Liver (tissue), 9 donors: ENCODE measurements around the gene ZDBF2. TPM values are rescaled to one million over a fixed set of nuclear protein-coding genes. Genes with fewer than 3 reads are reported as not detected.

Source experiments
- DNase-seq: peaks from one replicate; pipeline ENCODE4 v3.0.0-alpha.2; 2017; ENCODE audit warnings: low spot score
- H3K27ac ChIP-seq, 2 donors: one replicate each; pipeline ENCODE4 v1.7.0; 2013; ENCODE audit warnings: inconsistent platforms in 2 of 2, low read length in 2 of 2, control low read depth in 1 of 2, low read depth in 1 of 2, mild to moderate bottlenecking in 1 of 2
- H3K27me3 ChIP-seq, 4 donors: one replicate each; pipeline versions ENCODE4 v1.6.1 to v1.7.0; 2013; ENCODE audit warnings: low read length in 3 of 4, inconsistent platforms in 1 of 4, mild to moderate bottlenecking in 1 of 4, moderate library complexity in 1 of 4; ENCODE audit not compliant: control insufficient read depth in 4 of 4, insufficient read depth in 4 of 4
- H3K36me3 ChIP-seq, 4 donors: one replicate each; pipeline versions ENCODE4 v1.6.1 to v1.7.0; 2013; ENCODE audit warnings: low read length in 3 of 4, mild to moderate bottlenecking in 3 of 4, low read depth in 1 of 4, moderate library complexity in 1 of 4; ENCODE audit not compliant: control insufficient read depth in 4 of 4, insufficient read depth in 3 of 4
- H3K4me1 ChIP-seq, 4 donors: one replicate each; pipeline versions ENCODE4 v1.6.1 to v1.7.0; 2013; ENCODE audit warnings: low read length in 3 of 4, mild to moderate bottlenecking in 3 of 4, moderate library complexity in 1 of 4; ENCODE audit not compliant: control insufficient read depth in 4 of 4, insufficient read depth in 4 of 4
- H3K4me3 ChIP-seq, 3 donors: one replicate each; pipeline versions ENCODE4 v1.6.1 to v1.7.0; 2013; ENCODE audit warnings: low read length in 3 of 3, control low read depth in 1 of 3, low read depth in 1 of 3, mild to moderate bottlenecking in 1 of 3
- H3K9ac ChIP-seq, 2 donors: one replicate each; pipeline ENCODE4 v1.7.0; 2013; ENCODE audit warnings: low read length in 2 of 2, mild to moderate bottlenecking in 2 of 2, moderate library complexity in 2 of 2, control low read depth in 1 of 2, low read depth in 1 of 2
- H3K9me3 ChIP-seq, 4 donors: one replicate each; pipeline versions ENCODE4 v1.6.1 to v1.7.0; 2013; ENCODE audit warnings: low read length in 3 of 4; ENCODE audit not compliant: control insufficient read depth in 4 of 4
- ATF3 ChIP-seq: IDR thresholded peaks from 2 replicates; pipeline ENCODE4 v1.6.1; 2016; ENCODE audit warnings: antibody characterized with exemption
- CTCF ChIP-seq: fragments of 150-350 bp; IDR thresholded peaks from 2 replicates; pipeline ENCODE4 v1.5.1; 2017; ENCODE audit warnings: improper control_type of control experiment, low read depth, low read length; ENCODE audit not compliant: missing input control
- EGR1 ChIP-seq, 2 donors: IDR thresholded peaks; 2 replicates each; pipeline ENCODE4 v1.6.1; 2016 to 2018; ENCODE audit warnings: antibody characterized with exemption in 2 of 2, low read depth in 2 of 2
- FOXA1 ChIP-seq: IDR thresholded peaks from 2 replicates; pipeline ENCODE4 v1.6.1; 2016; ENCODE audit warnings: antibody characterized with exemption
- GABPA ChIP-seq, 2 donors: IDR thresholded peaks in 1 of 2; conservative IDR thresholded peaks in 1 of 2; 2 replicates each; pipeline ENCODE4 v1.6.1; 2016; ENCODE audit warnings: antibody characterized with exemption in 2 of 2, mild to moderate bottlenecking in 1 of 2, moderate library complexity in 1 of 2
- HNF4A ChIP-seq, 2 donors: conservative IDR thresholded peaks; 2 replicates each; pipeline ENCODE4 v1.6.1; 2016; ENCODE audit warnings: antibody characterized with exemption in 2 of 2, mild to moderate bottlenecking in 2 of 2
- JUND ChIP-seq, 2 donors: IDR thresholded peaks; 2 replicates each; pipeline ENCODE4 v1.6.1; 2016; ENCODE audit warnings: antibody characterized with exemption in 2 of 2
- MAX ChIP-seq: IDR thresholded peaks from 2 replicates; pipeline ENCODE4 v1.6.1; 2016; ENCODE audit warnings: antibody characterized with exemption
- NR2F2 ChIP-seq: IDR thresholded peaks from 2 replicates; pipeline ENCODE4 v1.6.1; 2016; ENCODE audit warnings: antibody characterized with exemption
- RAD21 ChIP-seq, 2 donors: IDR thresholded peaks; 2 replicates each; pipeline ENCODE4 v1.6.1; 2016; ENCODE audit warnings: antibody characterized with exemption in 2 of 2, mild to moderate bottlenecking in 2 of 2
- REST ChIP-seq: IDR thresholded peaks from 2 replicates; pipeline ENCODE4 v1.6.1; 2016; ENCODE audit warnings: antibody characterized with exemption, mild to moderate bottlenecking
- RXRA ChIP-seq, 2 donors: IDR thresholded peaks; 2 replicates each; pipeline ENCODE4 v1.6.1; 2017 to 2018; ENCODE audit warnings: antibody characterized with exemption in 2 of 2, mild to moderate bottlenecking in 1 of 2
- TAF1 ChIP-seq: conservative IDR thresholded peaks from 2 replicates; pipeline ENCODE4 v1.6.1; 2016; ENCODE audit warnings: antibody characterized with exemption, mild to moderate bottlenecking
- YY1 ChIP-seq: IDR thresholded peaks from 2 replicates; pipeline ENCODE4 v1.6.1; 2016; ENCODE audit warnings: antibody characterized with exemption, mild to moderate bottlenecking
- WGBS: extraction: QIAGEN DNeasy Blood & Tissue Kit; methylation state at CpG from one replicate; pipeline ENCODE4 v1.1.7; 2013; 5-methylcytosine and 5-hydroxymethylcytosine counted together
- polyA plus RNA-seq, 2 donors: library from polyadenylated mRNA; stranded (reverse) in 1 of 2; unstranded in 1 of 2; fragments of 200-250 nt in 1 of 2; fragments of >200 nt in 1 of 2; fragmentation: Nextera tagmentation in 1 of 2; extraction: Ambion mirVana in 1 of 2; gene quantifications; one replicate each; pipeline versions ENCODE4 v1.2.1 to v1.2.3, GENCODE V29; 2013 to 2015
- total RNA-seq, 2 donors: library from RNA; depleted of rRNA; stranded (reverse); fragments of >200 nt; gene quantifications; one replicate each; pipeline ENCODE4 v1.2.3, GENCODE V29; 2014
- donor health status: healthy.
- donor health status: healthy.
- donor health status: healthy.
- donor health status: healthy.
- donor health status: healthy.

Gene ZDBF2
- total and polyA plus RNA-seq, 4 donors = 0.97 to 5.9 (median 1.9) TPM

- TF ChIP-seq YY1 = no peak
- TF ChIP-seq ATF3 = no peak
- no peak for TF ChIP-seq TAF1
Observed at GRCh38 chr2:206240327-206240726, 34.1 kb upstream of the ZDBF2 start (continued).

GRCh38 chr2:206241736-206242135, 32.7 kb upstream of the ZDBF2 start:
- 62% methylated on average over 4 of the region's 4 CpGs for WGBS
- Histone ChIP-seq H3K4me1 (no peaks in the 10 kb centered on the region), H3K9me3 (no peaks in the 10 kb centered on the region), H3K27me3 (peaks cover 0 to 2% (median 0%) of the 10 kb centered on the region in 4 donors), H3K36me3 (no peaks in the 10 kb centered on the region), H3K27ac (no peak overlapping the region), H3K4me3 (no peak overlapping the region), H3K9ac (no peak overlapping the region)
- DNase-seq = no peak
- TF ChIP-seq FOXA1 (no peak), NR2F2 (no peak), REST (no peak), ATF3 (no peak), GABPA (IDR thresholded peaks at IDR 0.05 in 1 of 2, conservative IDR thresholded peaks at IDR 0.05 in 1 of 2) (no peak), JUND (IDR thresholded peaks at IDR 0.05) (no peak), EGR1 (IDR thresholded peaks at IDR 0.05; ENCODE audit: low read depth in 2 of 2) (no peak), TAF1 (no peak), RAD21 (IDR thresholded peaks at IDR 0.05) (no peak), CTCF (no peak), RXRA (IDR thresholded peaks at IDR 0.05) (no peak), YY1 (no peak), HNF4A (conservative IDR thresholded peaks at IDR 0.05) (no peak)

GRCh38 chr2:206245265-206245672, 29.2 kb upstream of the ZDBF2 start:
- peaks cover 0 to 2% (median 0%) of the 10 kb centered on the region in 4 donors for H3K27me3 ChIP-seq
- no peaks in the 10 kb centered on the region for H3K36me3 ChIP-seq
- no peak for DNase-seq
- no peaks in the 10 kb centered on the region for H3K9me3 ChIP-seq
- H3K4me3 ChIP-seq = no peak overlapping the region
- 69% methylated on average over 2 of the region's 2 CpGs for WGBS
- TF ChIP-seq NR2F2 (no peak), EGR1 (IDR thresholded peaks at IDR 0.05; ENCODE audit: low read depth in 2 of 2) (no peak), JUND (IDR thresholded peaks at IDR 0.05) (no peak), MAX (no peak), RXRA (IDR thresholded peaks at IDR 0.05) (no peak)
- no peak overlapping the region for H3K9ac ChIP-seq
- no peaks in the 10 kb centered on the region for H3K4me1 ChIP-seq
- no peak overlapping the region for H3K27ac ChIP-seq
